WERI-Rb-1 (cell line): ENCODE data around the gene CCRL2.

Experiments used
- DNase-seq: peaks from one replicate; pipeline ENCODE4 v3.0.0-alpha.2; 2020
- H3K27ac ChIP-seq: fragments of 250-450 bp; sonication (Bioruptor Pico); 2 replicates; pipeline ENCODE4 v1.5.1; 2020; ENCODE audit warnings: mild to moderate bottlenecking, moderate library complexity
- H3K27me3 ChIP-seq: fragments of 250-450 bp; sonication (Bioruptor Pico); 2 replicates; pipeline ENCODE4 v1.5.1; 2021; ENCODE audit warnings: mild to moderate bottlenecking, low read depth, moderate library complexity; ENCODE audit not compliant: insufficient read depth, severe bottlenecking
- H3K36me3 ChIP-seq: fragments of 250-450 bp; sonication (Bioruptor Pico); 2 replicates; pipeline ENCODE4 v1.5.1; 2020; ENCODE audit warnings: mild to moderate bottlenecking, moderate library complexity
- H3K4me3 ChIP-seq: 2 replicates; pipeline ENCODE4 v1.5.1; 2011; ENCODE audit warnings: low read depth, mild to moderate bottlenecking, control low read depth, low read length
- H3K9me3 ChIP-seq: fragments of 250-450 bp; sonication (Bioruptor Pico); 2 replicates; pipeline ENCODE4 v1.5.1; 2021; ENCODE audit warnings: mild to moderate bottlenecking, moderate library complexity; ENCODE audit not compliant: severe bottlenecking
- CTCF ChIP-seq: IDR thresholded peaks from 2 replicates; pipeline ENCODE4 v1.5.1; 2011; ENCODE audit warnings: low read depth, mild to moderate bottlenecking, control low read depth, inconsistent platforms, low read length

The CCRL2 gene

GRCh38 chr3:46455231-46456115 is 48.4 kb downstream of the CCRL2 start:
- no peak overlapping the region for H3K4me3 ChIP-seq
- H3K36me3 ChIP-seq = no peaks in the 10 kb centered on the region
- DNase-seq = no peak
- H3K9me3 ChIP-seq = no peaks in the 10 kb centered on the region
- TF ChIP-seq CTCF = no peak
- H3K27ac ChIP-seq = no peak overlapping the region
- no peaks in the 10 kb centered on the region for H3K27me3 ChIP-seq

DNA sequence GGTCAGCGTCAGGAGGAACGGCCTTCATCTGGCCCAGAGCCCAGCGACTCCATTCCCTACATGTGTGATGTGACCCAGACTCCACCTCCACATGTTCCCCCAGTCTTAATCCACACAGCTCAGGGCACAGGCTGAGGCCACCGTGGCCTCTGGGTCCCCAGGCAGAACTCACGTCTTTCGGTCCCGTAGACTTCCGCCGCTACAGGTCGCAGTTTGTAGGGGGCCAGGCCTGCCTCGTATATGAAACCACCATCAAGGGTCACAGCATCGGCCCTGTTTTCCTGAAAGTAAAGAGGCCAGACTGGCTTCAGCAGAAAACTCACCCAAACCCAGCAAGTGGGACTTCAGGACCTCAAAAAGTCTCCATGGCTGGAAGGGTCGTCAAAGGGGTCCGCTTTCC is 49.1 kb downstream of the CCRL2 start:
- Histone ChIP-seq H3K27ac (no peak overlapping the region), H3K27me3 (no peaks in the 10 kb centered on the region), H3K9me3 (no peaks in the 10 kb centered on the region), H3K4me3 (no peak overlapping the region), H3K36me3 (no peaks in the 10 kb centered on the region)
- TF ChIP-seq CTCF = no peak
- DNase-seq = no peak
